Chondrocyte (in vitro differentiated cells): ENCODE data around the gene DZIP1. TPM values are rescaled to one million over a fixed set of nuclear protein-coding genes. Genes with fewer than 3 reads are reported as not detected.
A peak's percentile ranks its signal among the peaks of the same experiment; 100 is the strongest.
"Not testable (repeated sequence)": the region's sequence is repeated elsewhere in the genome, so short reads cannot be mapped to it uniquely, and the experiment has no call there.

ENCODE experiments used
- DNase-seq: peaks from one replicate; pipeline ENCODE4 v3.0.0; 2021; ENCODE audit warnings: mixed read lengths, low spot score
- H3K27ac Mint-ChIP-seq: one replicate; pipeline ENCODE4 v1.8.0; 2021; ENCODE audit warnings: mild to moderate bottlenecking, moderate library complexity, mixed read lengths; ENCODE audit not compliant: unreplicated experiment
- H3K27me3 Mint-ChIP-seq: 2 replicates; pipeline ENCODE4 v1.8.0; 2021; ENCODE audit warnings: low read depth, mixed read lengths
- H3K36me3 Mint-ChIP-seq: 2 replicates; pipeline ENCODE4 v1.8.0; 2021; ENCODE audit warnings: low read depth, mixed read lengths
- H3K4me1 Mint-ChIP-seq: 2 replicates; pipeline ENCODE4 v1.8.0; 2021; ENCODE audit warnings: low read depth, mild to moderate bottlenecking, mixed read lengths
- H3K4me3 Mint-ChIP-seq: one replicate; pipeline ENCODE4 v1.8.0; 2021; ENCODE audit warnings: mild to moderate bottlenecking, moderate library complexity, mixed read lengths; ENCODE audit not compliant: unreplicated experiment
- H3K9me3 Mint-ChIP-seq: 2 replicates; pipeline ENCODE4 v1.8.0; 2021; ENCODE audit warnings: low read depth, mixed read lengths
- CTCF ChIP-seq: fragments of 200-600 bp; sonication (generic); IDR thresholded peaks from 2 replicates; pipeline ENCODE4 v1.5.0; 2021; ENCODE audit warnings: antibody characterized with exemption, mild to moderate bottlenecking, moderate library complexity
- total RNA-seq: library from RNA; stranded (reverse); gene quantifications from 3 replicates; pipeline ENCODE4 v1.2.1, GENCODE V29; 2021

Gene DZIP1
- total RNA-seq, 1 donor from 2014 or later: 42.4 TPM

- no peaks in the 10 kb centered on the region for H3K27me3 Mint-ChIP-seq
- no peaks in the 10 kb centered on the region for H3K36me3 Mint-ChIP-seq
- H3K4me1 Mint-ChIP-seq: peaks cover 7% of the 10 kb centered on the region
- peaks cover 18% of the 10 kb centered on the region for H3K9me3 Mint-ChIP-seq
- no peak for DNase-seq
- H3K27ac Mint-ChIP-seq: no peak overlapping the region
- no peak overlapping the region for H3K4me3 Mint-ChIP-seq
- no peak for TF ChIP-seq CTCF
These were observed 76.4 kb downstream of the DZIP1 start for GRCh38 chr13:95568131-95568530.

- H3K4me3 Mint-ChIP-seq, H3K36me3 Mint-ChIP-seq, H3K27ac Mint-ChIP-seq, H3K4me1 Mint-ChIP-seq, DNase-seq, H3K27me3 Mint-ChIP-seq: not testable (repeated sequence)
- peaks cover 18% of the 10 kb centered on the region for H3K9me3 Mint-ChIP-seq
These were observed 78.7 kb downstream of the DZIP1 start for GRCh38 chr13:95565758-95566157.

GRCh38 chr13:95564733-95565291, 79.7 kb downstream of the DZIP1 start:
- no peak for DNase-seq

GRCh38 chr13:95564091-95564490, 80.4 kb downstream of the DZIP1 start:
- DNase-seq: no peak
- H3K9me3 Mint-ChIP-seq: peaks cover 18% of the 10 kb centered on the region
- TF ChIP-seq CTCF: peak; percentile 35
- H3K36me3 Mint-ChIP-seq: no peaks in the 10 kb centered on the region
- peaks cover 4% of the 10 kb centered on the region for H3K4me1 Mint-ChIP-seq
- H3K27me3 Mint-ChIP-seq: peaks cover 7% of the 10 kb centered on the region
- H3K27ac Mint-ChIP-seq: no peak overlapping the region
- no peak overlapping the region for H3K4me3 Mint-ChIP-seq

More at GRCh38 chr13:95564733-95565291, 79.7 kb downstream of the DZIP1 start:
- H3K4me1 Mint-ChIP-seq: peaks cover 4% of the 10 kb centered on the region
- peaks cover 4% of the 10 kb centered on the region for H3K27me3 Mint-ChIP-seq
- H3K9me3 Mint-ChIP-seq: peaks cover 18% of the 10 kb centered on the region
- no peak overlapping the region for H3K27ac Mint-ChIP-seq
- H3K4me3 Mint-ChIP-seq: no peak overlapping the region
- H3K36me3 Mint-ChIP-seq: no peaks in the 10 kb centered on the region
- TF ChIP-seq CTCF: no peak

GRCh38 chr13:95560387-95560786, 84.1 kb downstream of the DZIP1 start:
- Mint-ChIP-seq H3K36me3 (peaks cover 1% of the 10 kb centered on the region), H3K4me1 (peaks cover 4% of the 10 kb centered on the region), H3K9me3 (peaks cover 2% of the 10 kb centered on the region), H3K27ac (no peak overlapping the region), H3K4me3 (no peak overlapping the region), H3K27me3 (peaks cover 33% of the 10 kb centered on the region)
- no peak for TF ChIP-seq CTCF
- no peak for DNase-seq

- Mint-ChIP-seq H3K4me3 (no peak overlapping the region), H3K9me3 (peaks cover 5% of the 10 kb centered on the region), H3K27ac (no peak overlapping the region), H3K36me3 (peaks cover 2% of the 10 kb centered on the region), H3K27me3 (peaks cover 37% of the 10 kb centered on the region), H3K4me1 (no peaks in the 10 kb centered on the region)
- TF ChIP-seq CTCF: no peak
- DNase-seq: no peak
These were observed 85.4 kb downstream of the DZIP1 start for GRCh38 chr13:95559100-95559499.
